ENCODE results near the gene FLCN. TPM values are rescaled to one million over a fixed set of nuclear protein-coding genes. Genes with fewer than 3 reads are reported as not detected.
A peak's percentile ranks its signal among the peaks of the same experiment; 100 is the strongest.

Gene FLCN
- total RNA-seq, 1 donor from 2014 or later: 22.1 TPM

DNA sequence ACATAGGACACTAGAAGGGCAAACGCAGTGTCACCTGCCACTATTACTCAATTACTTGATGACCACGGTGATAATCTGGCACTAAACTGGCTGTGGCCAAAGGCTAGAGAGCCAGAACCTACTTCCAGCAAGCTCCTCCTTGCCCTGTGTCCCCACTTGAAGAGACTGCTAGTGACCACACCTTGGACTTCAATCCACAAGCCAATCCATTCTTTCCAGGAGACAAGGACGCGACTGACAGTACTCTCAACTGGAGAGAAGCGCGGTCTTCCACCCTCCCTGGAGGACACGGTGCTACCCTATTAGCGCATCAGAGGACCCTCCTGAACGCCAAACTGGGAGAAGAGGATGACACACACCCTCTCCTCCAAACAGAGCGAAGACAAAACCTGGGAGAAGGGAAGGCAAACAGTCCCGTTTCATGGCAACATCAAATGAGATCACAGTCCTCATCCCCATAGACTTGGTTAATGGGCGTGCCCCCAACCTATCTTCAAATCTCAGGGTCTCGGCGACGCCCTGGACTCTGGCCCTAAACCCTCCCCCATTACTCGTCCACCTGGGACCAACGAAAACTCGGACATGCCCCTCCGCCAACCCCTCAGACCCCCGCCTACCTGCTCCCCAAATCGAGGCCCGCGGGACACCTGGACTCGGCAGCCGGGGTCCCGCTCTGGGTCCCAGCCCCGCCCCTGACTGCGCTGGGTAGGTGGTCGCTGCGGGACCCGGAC lies 508 bp downstream of the FLCN start:
- peak; percentile 22 for DNase-seq (ENCODE audit: low spot score)

DNA sequence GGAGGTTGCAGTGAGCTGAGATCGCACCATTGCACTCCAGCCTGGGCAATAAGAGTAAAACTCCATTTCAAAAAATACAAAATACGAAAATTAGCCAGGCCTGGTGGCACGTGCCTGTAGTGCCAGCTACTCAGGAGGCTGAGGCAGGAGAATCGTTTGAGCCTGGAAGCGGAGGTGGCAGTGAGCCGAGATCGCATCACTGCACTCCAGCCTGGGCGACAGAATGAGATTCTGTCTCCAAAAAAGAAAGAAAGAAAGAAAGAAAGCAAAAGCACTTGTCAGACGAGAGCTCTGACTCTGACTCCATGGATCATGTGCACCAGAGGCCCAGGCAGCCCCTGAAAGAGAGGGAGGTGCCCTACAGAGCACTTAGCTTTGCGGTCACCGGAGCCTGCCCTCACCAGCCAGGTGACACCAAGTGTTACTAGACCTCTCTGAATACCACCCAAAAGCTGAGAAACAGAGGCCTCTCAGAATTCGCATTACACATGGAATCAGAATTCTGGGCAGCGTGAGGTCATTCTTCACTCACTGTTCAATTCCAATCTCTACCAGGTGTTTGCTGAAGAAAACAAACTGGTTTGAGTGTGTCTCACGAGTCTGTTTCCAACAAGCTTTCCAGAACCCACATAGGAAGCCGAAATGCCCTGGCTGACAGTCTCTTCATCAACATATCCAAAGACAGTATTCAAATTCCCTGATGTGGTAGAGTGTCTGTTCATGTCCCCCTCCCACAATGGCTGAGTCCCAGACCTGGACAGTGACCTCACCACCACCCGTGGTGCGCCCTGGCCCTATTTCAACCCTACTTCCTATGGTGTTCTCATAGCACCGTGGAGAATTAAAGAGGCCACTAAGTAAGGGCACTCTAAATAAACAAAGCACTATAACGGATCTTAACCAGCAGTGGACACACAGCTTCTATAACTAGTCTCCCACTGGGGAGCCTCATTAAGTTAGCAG lies 1.5 kb downstream of the FLCN start:
- DNase-seq (ENCODE audit: low spot score): peak; percentile 6

DNA sequence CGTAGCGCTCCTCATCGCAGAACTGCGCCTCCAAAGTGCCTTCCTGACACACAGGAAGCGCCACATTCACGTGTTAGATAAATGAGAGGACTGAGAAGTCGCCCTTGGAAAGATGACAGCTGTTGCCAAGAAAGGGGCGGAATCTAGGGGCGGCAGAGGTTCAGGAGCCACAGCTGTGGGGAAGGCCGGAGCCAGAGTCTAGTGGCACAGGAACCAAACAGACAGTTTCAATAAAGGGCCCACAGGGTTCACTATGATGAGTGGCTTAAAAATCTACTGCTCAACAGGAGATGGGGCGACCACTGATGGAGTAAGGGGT lies 4.7 kb downstream of the FLCN start:
- DNase-seq (ENCODE audit: low spot score): no peak

DNA sequence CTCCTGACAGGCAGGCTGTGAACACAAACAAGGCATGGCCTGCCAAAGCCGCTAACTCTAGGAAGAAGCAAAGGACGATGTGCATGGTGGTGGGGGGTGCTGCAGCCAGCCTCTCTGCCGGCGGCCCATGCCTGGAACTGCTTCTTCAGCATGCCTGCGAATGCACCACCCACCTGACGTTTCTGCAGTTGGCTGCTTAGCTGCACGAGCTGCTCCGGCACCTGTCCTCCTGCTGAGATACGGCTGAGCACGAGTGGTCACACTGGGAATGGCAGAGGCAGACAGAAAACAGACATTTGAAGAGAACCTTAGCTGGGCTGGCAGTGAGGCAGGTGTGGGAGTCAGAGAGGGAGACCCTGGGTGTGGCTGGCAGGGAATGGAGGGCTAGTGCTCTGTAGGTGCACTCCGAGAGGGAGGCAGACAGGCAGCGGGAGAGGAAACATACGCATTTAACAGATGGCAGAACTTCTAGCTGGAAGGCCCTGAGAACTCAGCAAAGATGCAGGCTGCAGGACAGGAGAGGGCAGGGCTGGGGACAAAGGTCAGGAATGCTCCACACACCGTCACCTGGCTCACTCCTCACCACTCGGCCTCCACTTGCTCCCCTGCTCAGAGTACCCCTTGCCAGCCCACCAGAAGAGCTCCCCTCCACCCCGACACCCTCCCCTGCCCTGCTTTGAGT lies 5.2 kb downstream of the FLCN start:
- DNase-seq (ENCODE audit: low spot score): no peak

DNA sequence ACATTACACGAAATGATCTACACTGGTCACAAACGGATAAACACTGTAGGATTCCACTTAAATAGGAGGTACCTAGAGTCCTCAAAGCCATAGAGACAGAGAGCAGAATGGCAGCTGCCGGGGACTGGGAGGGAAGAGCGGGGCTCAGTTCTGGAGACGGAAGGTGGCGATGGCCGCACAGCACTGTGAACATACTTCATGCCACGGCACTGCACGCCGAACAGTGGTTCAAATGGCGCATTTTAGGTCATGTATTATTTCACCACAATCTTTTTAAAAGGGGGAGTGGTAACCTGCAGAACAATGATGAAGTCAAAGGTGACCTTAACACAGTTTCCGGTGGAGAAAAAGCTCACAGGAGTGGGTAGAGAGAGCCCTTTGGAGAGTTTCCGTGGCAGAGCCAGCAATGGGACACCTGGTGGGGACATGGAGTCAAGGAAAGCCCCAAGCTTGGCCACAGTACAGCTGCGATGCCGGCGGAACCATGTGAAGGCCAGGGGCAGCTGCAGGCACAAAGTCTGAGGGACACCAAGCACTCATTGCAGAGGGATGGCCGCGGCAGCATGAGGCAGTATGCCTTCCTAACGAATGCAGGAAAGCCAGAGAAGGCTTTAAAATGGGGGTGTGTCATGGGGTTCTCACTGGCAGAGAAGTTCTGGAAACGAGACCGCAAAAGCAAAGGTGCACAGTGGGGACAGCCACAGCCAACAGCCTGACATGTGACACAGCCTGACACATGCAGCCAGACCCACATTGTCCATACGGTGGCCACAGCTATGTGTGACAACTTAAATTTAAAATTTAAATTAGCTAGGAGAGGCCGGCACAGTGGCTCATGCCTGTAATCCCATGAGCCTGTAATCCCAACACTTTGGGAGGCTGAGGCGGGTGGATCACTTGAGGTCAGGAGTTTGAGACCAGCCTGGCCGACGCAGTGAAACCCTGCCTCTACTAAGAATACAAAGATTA lies 7.3 kb downstream of the FLCN start:
- no peak for DNase-seq (ENCODE audit: low spot score)

DNA sequence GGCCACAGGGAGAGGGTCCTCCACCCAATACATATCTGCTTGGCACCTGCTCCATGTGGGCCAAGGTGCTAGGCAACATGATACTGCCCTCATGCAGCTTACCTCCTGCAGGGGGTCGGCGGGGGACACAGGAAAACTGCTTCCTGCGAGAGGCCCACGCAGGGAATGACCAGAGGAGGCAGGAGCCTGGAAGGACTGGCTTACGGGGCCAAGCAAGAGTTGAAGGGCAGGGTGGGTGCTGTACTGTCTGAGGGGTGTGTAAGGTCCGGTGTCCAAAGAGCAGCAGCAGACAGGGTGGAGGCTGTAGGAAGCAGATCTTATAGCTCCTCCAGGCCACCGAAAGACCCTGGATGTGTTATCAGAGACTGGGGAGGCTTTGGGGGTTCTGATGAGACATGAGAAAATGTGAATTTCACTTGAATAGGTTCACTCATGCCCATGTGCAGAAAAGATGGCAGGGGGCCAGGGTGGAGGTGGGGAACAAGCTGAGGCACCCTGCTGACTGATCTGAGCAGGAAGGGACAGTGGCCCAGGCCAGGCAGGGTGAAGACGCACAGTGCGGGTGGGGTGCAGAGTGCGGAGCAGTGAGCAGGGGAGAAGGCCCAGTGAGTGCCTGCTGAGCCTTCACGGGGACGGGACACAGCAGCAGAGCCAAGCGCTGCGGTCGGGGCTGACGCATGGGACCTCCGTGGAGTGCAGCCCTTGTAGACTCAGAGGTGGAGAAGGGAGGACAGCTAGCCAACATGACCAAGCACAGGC lies 8.3 kb downstream of the FLCN start:
- DNase-seq (ENCODE audit: low spot score): no peak

DNA sequence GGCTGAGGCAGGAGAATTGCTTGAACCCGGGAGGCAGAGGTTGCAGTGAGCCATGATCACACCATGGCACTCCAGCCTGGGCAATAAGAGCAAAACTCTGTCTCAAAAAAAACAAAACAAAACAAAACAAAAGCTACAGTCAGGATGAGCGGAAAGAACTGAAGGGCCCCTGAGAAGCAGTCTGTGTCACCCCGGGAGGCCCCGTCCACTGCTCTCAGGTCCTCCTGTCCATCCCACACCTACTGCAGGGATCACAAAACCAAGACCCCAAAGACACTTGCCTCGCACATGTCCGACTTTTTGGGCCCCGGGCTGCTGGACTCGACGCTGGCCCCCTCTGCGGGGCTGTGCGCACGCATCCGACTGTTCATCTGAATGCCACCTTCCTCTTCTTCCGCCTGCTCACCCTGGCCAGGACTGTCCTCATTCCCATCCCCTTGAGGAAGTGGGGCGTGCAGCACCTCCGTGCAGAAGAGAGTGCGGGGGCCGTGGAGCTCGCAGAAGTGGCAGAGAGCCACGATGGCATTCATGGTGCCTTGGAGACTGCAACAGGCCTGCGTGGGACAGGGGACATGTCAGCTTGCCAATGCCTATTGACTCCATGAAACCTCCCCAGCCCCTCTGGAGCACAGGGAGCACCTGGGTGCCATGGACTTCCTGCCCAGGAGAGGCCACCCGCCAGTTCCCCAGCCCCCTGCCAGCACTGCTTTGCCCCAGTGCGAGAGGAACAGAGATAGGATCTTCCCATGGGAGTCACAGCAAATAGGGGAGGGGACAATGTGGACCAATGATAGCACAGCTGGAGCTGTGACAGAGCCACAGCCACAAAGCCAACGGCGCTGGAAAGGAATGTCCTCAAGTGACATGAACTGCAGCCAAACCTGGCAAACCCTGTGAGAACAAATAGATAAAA lies 9.1 kb downstream of the FLCN start:
- no peak for DNase-seq (ENCODE audit: low spot score)

DNA sequence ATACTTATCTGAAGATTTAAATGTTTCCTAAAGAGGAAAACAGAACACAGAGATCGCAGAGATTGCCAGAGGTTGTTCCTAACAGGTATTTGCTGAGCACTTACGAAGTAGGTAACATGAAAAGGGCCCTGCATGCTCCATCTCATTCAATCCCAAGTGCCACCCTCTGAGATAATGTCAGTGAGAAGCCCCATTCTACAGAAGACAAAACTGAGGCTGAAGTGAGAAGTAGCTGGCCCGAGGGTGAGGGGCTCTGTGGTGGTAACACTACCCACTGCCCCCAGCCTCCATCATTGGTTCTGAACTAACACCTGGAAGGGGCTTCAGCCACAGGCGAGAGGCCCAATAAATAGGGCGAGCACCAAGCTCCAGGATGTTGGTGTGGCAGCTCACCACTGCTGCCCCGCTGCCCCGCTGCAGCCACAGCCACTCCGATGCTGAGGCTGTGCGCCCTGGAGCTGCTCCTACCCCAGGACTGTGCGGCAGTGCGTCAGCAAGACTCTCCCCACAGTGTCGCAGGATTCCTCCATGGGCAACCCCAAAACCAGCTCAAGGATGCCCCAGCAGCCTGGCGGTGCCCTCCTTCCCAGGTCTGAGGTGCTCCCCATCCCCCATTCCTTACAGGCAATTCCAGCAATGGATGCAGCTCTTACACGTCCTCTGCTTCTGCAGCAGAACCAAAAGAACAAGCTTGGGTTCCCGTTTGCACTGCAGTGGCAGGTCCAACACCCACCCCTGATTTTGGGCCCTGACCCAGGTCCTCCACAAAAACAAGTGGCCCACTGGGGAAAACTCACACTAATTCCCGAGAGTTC lies 10.3 kb downstream of the FLCN start:
- no peak for DNase-seq (ENCODE audit: low spot score)

DNA sequence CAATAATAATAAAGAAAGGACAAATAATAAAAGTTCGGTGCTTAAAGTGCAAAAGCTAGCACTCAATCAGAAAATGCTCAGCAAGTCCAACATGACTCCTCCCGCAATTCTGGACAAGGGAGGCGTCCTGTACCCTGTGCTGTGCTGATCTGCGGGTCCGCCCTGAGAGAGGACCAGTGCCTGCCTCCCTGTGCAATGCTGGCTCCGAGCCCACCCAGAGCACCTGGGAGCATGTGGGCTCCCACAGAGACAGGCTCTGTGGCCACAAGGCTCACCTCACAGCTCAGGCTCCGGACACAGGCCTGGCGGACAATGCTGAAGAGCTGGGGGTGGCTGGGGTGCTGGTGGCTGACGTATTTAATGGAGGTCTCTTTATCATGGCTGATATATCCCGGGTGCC lies 11.1 kb downstream of the FLCN start:
- no peak for DNase-seq (ENCODE audit: low spot score)

DNA sequence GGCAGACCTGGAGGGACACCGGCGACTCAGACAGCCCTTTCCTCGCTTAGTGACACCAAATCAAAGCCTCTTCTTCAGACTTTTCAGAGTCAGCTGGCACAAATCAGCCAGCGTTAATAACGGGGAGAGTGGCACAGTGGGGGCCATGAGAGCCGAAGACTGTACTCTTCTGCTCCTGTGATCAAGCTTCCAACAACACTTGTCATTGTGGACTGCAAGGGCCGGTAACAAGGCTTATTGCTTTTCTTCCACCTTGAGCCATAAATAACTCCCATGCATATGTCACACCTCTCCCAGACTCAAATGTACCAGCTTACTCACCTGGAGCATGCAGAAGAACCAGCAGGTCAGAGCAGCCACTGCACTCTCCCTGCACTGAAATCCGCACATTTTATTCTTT lies 12.8 kb downstream of the FLCN start:
- DNase-seq (ENCODE audit: low spot score): no peak

DNA sequence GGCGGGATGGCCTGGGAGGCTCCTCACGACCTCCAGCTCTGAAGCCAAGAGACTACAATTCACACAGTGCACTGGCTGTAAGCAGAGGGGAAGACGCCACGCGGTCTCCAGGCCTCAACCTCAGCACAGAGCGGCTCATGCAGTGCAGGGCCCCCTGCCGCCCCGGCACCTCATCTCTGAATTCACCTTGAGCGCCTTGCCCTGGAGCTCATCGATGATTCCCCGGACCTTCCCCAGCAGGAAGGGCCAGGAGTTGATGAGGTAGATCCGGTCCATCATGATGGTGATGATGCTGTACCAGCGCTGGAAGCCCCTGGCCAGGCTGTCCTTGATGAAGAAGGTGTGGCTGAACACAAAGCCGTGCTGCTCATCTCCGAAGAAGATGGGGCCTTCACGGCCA lies 13.2 kb downstream of the FLCN start:
- DNase-seq (ENCODE audit: low spot score): no peak

DNA sequence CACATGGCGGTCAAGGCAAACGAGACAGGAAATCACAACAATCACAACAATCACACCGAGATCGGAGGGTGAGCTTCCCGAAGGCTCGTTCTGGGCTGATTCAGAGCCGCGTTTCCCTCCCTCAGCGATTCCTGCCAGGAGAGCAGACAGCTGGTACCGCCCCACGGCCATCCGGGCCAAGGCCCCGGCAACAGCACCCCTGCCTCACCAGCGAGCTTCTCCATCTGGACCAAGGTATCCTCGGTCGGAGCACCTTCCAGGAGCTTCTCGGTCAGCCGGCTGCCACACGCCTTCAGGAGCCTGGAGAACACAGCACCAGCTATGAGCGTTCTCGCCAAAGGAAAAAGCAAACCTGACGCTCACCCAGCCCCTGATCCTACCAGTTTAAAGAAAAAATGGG lies 15.6 kb downstream of the FLCN start:
- DNase-seq (ENCODE audit: low spot score): no peak

DNA sequence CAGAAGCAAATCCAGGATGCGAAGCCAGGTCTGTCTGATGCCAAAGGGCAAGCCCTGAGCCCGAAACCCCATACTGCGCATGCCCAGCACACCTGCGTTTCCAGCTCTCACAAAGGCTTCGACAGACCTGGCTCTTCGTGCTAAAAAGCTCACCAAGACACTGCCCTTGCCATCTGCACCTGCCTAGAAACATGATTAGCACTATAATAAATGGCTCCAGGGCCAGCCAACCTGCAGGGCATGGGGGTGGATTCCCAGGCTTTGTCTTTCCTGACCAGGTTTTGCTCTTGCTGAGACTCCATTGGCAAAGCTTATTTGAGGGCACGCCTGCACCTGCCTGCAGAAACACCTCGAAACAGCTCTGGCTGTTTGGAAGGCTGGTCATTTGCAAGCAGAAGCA lies 16.4 kb downstream of the FLCN start:
- no peak for DNase-seq (ENCODE audit: low spot score)

DNA sequence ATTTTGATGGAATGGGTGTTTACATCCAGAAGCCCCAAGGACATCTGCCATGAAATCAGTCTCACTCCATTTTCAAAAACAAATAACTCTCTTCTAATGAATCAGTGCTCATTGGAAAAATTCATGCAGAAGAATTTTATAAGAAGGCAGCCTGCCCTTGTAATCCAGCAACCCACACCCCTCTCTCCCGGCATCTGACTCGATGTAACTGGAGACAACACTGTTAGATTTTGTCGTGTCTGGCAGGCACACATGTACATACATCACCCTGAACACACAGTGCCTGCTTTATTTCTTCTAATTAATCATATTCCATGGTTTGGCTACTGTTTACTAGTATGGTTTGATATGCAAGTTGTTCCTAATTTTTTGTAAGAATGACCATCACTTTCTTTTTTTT lies 19.0 kb downstream of the FLCN start:
- no peak for DNase-seq (ENCODE audit: low spot score)

DNA sequence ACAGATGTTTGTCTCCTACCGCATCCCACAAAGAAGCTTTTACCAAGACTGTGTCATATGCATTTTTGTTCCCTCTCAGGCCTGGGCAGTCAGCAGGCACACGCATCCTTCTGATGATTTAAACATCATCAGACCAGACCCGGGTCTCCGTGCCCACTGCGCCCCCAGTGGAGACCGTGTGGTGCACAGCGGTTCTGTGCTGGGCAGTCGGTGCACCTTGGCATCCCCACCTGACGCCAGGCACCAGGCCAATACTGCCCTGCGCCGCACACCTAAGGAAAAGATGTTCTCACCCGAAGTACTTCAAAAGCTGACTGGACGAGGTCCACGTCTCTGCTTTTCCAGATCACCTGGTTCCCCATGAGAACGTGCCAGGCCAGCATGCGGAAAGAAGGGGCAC lies 20.2 kb downstream of the FLCN start:
- DNase-seq (ENCODE audit: low spot score): no peak

DNA sequence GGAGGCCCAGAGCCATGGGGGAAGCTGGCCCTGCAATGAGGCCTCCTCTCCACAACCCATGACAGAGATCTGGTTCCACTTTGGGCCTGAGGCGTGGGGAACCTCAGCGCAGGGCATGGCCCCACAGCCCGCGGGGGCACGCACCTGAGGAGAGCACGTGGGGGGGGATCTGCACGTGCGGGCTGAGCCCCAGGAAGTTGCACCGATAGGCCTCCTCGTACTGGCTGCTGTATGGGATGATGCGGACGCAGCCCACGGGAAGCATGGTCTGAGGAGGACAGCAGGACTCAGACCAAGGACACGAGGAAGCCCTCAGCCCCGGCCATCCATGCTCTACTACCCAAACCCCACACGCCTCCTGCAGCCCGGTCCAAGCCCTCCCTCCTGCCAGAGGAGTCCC lies 20.7 kb downstream of the FLCN start:
- no peak for DNase-seq (ENCODE audit: low spot score)

DNA sequence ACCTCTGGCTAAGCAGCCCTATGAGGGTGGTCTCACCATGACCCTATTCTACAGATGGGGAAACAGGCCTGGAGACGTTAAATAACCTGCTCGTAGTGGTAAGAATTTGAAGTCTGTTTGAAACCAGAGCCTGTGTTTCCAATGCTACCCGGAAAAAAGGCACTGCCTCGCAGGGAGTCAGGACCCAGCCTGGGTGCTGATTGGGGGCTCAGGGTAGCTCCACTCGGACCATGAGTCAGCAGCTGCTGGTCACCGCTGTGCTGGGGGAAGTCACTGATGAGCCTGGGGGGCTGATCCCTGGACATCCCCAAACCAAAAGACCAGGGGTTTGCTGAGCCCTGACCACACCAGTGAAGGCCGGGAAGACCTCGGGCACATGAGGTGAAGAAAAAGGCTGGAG lies 21.4 kb downstream of the FLCN start:
- DNase-seq (ENCODE audit: low spot score): no peak

DNA sequence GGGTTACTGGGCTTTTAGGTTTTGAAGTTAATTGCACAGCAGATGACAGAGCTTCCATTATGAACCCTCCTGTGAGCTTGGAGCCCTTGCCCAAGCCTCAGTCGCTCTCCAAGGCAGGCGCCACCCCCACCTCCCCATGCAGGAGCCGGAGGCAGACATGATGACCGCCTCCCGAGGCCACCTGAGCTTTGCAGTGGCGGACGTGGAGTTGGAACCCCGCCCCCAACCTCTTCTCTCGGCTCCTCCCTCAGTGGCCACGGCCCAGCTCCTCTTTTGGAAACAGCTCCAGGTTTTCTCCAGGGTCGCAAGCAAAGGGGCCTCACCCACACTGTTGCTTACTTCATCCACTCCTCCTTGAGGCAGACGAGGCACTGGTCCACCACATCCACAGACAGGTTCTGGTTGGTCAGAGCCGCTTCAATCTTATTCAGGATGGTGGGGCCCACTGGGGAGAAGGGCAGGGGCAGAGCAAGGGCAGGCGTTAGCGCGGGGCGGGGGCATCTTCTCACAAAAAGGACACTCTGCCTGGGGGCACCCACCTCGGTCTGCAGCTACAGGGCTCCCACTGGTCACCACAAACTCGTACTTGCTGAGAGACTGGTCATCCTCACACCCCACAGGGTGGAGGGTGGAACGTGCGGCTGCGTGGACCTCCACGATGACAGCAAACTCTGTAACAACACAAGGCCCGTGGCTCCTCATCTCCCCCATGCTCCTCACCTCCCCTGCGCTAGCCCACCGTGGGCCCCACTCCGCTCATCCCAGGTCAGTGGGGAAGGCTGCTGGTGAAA lies 22.1 kb downstream of the FLCN start:
- no peak for DNase-seq (ENCODE audit: low spot score)
